Heart left ventricle (tissue), 16 donors: Measurements from ENCODE around the gene OR2V1. TPM values are rescaled to one million over a fixed set of nuclear protein-coding genes. Genes with fewer than 3 reads are reported as not detected.
A peak's percentile ranks its signal among the peaks of the same experiment; 100 is the strongest.
"Not testable (repeated sequence)": the region's sequence is repeated elsewhere in the genome, so short reads cannot be mapped to it uniquely, and the experiment has no call there.

Experiments used
- ATAC-seq, 4 donors: fragments of 200-7000 bp; cut with Tn5 transposase; one replicate each; pipeline ENCODE4 v1.9.1; 2020 to 2022; ENCODE audit warnings: moderate library complexity in 4 of 4, mild to moderate bottlenecking in 3 of 4, moderate number of reproducible peaks in 1 of 4
- DNase-seq, 5 donors: peaks; one replicate each; pipeline ENCODE4 v3.0.0-alpha.2; 2020
- H3K27ac ChIP-seq, 12 donors: fragments of 200-600 bp; sonication (generic) in 4 of 12; one replicate each; pipeline versions ENCODE4 v1.5.0 to v1.8.0; 2016 to 2022; ENCODE audit warnings: mild to moderate bottlenecking in 2 of 12
- H3K27me3 ChIP-seq, 9 donors: fragments of 200-600 bp; sonication (generic) in 2 of 9; one replicate each; pipeline versions ENCODE4 v1.5.1 to v1.8.0; 2016 to 2022; ENCODE audit warnings: mild to moderate bottlenecking in 3 of 9
- H3K36me3 ChIP-seq, 9 donors: fragments of 200-600 bp; sonication (generic) in 2 of 9; one replicate each; pipeline versions ENCODE4 v1.5.0 to v1.8.0; 2018 to 2022; ENCODE audit warnings: mild to moderate bottlenecking in 2 of 9
- H3K4me1 ChIP-seq, 12 donors: fragments of 200-600 bp; sonication (generic) in 4 of 12; one replicate each; pipeline versions ENCODE4 v1.5.0 to v1.8.0; 2016 to 2022; ENCODE audit warnings: mild to moderate bottlenecking in 3 of 12
- H3K4me3 ChIP-seq, 12 donors: fragments of 200-600 bp; sonication (generic) in 4 of 12; one replicate each; pipeline versions ENCODE4 v1.5.0 to v1.8.0; 2017 to 2022; ENCODE audit warnings: mild to moderate bottlenecking in 9 of 12, moderate library complexity in 4 of 12
- H3K9me3 ChIP-seq, 12 donors: fragments of 200-600 bp; sonication (generic) in 4 of 12; one replicate each; pipeline versions ENCODE4 v1.5.0 to v1.8.0; 2016 to 2022; ENCODE audit warnings: mild to moderate bottlenecking in 1 of 12
- CTCF ChIP-seq, 12 donors: fragments of 200-600 bp; sonication (generic) in 4 of 12; IDR thresholded peaks; one replicate each; pipeline versions ENCODE4 v1.5.0 to v1.8.0; 2018 to 2022; ENCODE audit warnings: antibody characterized with exemption in 12 of 12, mild to moderate bottlenecking in 5 of 12
- POLR2A ChIP-seq, 2 donors: fragments of 450-650 bp; IDR thresholded peaks; one replicate each; pipeline ENCODE4 v1.6.1; 2017; ENCODE audit warnings: antibody characterized with exemption in 2 of 2, mild to moderate bottlenecking in 2 of 2, moderate library complexity in 2 of 2
- WGBS, 4 donors: extraction: QIAGEN DNeasy Blood & Tissue Kit in 2 of 4; methylation state at CpG; one replicate each; pipeline versions ENCODE4 v1.1.5 to v1.1.7; 2013 to 2018; 5-methylcytosine and 5-hydroxymethylcytosine counted together
- intact Hi-C, 10 donors: fragments of 100-400 bp; cut with DNase I; formaldehyde crosslinking; loops; one replicate each; pipeline versions ENCODE4 v1.11.1 to v1.14.2; 2022
- polyA plus RNA-seq, 2 donors: library from polyadenylated mRNA; stranded (reverse); fragments of 200-250 nt; gene quantifications; one replicate each; pipeline ENCODE4 v1.2.3, GENCODE V29; 2013
- total RNA-seq, 9 donors: library from RNA; depleted of rRNA in 2 of 9; stranded (reverse); fragments of >200 nt in 2 of 9; fragmentation: NEBNext Ultra II Directional in 3 of 9; extraction: Animal tissue kit (Norgen Biotek cat#: 25700) in 3 of 9; gene quantifications; one replicate each; pipeline versions ENCODE4 v1.1.0 to v1.2.4, GENCODE V29; 2016 to 2023
- donor health status: ischemic (EF 13 %, LVEDD 7.1; RV severe dilation, severe dysfunction).
- donor health status: healthy with polysubstance abuse.
- donor health status: DM: no; HTN: yes; CAD: no.
- donor health status: DM: no; HTN: no; CAD: no.
- donor health status: ischemic (EF 25% LVEDD 6.9; RV normal size, moderate dysfunction).
- donor health status: ischemic (EF 25% LVEDD 5.7; RV mildly dilated, moderate dysfunction).
- donor health status: healthy.
- donor health status: DM: yes; HTN: yes; CAD: no.
- donor health status: ischemic (EF 35%, LVEDD 5.7; RV mildly dilated, moderate dysfunction).
- donor health status: nonischemic (EF 11% LVEDD 7.7; RV severe dilation, severe dysfunction).
- donor health status: DM: yes; HTN: yes; CAD: no.
- donor health status: PGD.
- donor health status: ischemic (EF 29% LVEDD 5.4; RV normal size, mild dysfunction).
- donor health status: nonischemic (EF 23%, LVEDD 6.1; RV moderate dilation, normal function).

Gene OR2V1
- total and polyA plus RNA-seq, 11 donors = not detected

GRCh38 chr5:181095162-181095561 is 35.8 kb downstream of the OR2V1 start:
- not testable (repeated sequence) for H3K36me3 ChIP-seq, H3K9me3 ChIP-seq, ATAC-seq, H3K4me3 ChIP-seq, DNase-seq, H3K4me1 ChIP-seq, H3K27ac ChIP-seq
- 72 to 87% (median 81%) methylated on average over 3 of the region's 3 CpGs for WGBS, 4 donors
- intact Hi-C loops = loop anchor here in 1 of 10 donors (10.0 kb wide), 1 partner anchor 220 kb away; no protein-coding TSS in a partner anchor
- H3K27me3 ChIP-seq = peaks cover 3 to 26% (median 22%) of the 10 kb centered on the region in 9 donors

GRCh38 chr5:181092428-181092827 is 38.5 kb downstream of the OR2V1 start:
- no peaks in the 10 kb centered on the region for H3K4me1 ChIP-seq
- peaks cover 0 to 12% (median 8%) of the 10 kb centered on the region in 9 donors for H3K27me3 ChIP-seq
- H3K4me3 ChIP-seq = no peak overlapping the region
- intact Hi-C loops = loop anchor here in 1 of 10 donors (10.0 kb wide), 1 partner anchor 218 kb away; no protein-coding TSS in a partner anchor
- no peak for TF ChIP-seq CTCF (IDR thresholded peaks at IDR 0.05)
- no peak for TF ChIP-seq POLR2A (IDR thresholded peaks at IDR 0.05)
- H3K27ac ChIP-seq = no peak overlapping the region
- ATAC-seq (no peak), DNase-seq (no peak)
- H3K36me3 ChIP-seq = no peaks in the 10 kb centered on the region
- no peaks in the 10 kb centered on the region for H3K9me3 ChIP-seq
- WGBS, 4 donors = 64 to 75% (median 72%) methylated on average over 7 of the region's 7 CpGs

GRCh38 chr5:181088289-181088688 is 42.7 kb downstream of the OR2V1 start:
- ATAC-seq = no peak
- H3K36me3 ChIP-seq = no peaks in the 10 kb centered on the region
- no peak overlapping the region for H3K4me3 ChIP-seq
- peaks cover 0 to 15% (median 5%) of the 10 kb centered on the region in 9 donors for H3K27me3 ChIP-seq
- intact Hi-C loops = no loop called here
- TF ChIP-seq POLR2A (IDR thresholded peaks at IDR 0.05) = no peak
- TF ChIP-seq CTCF (IDR thresholded peaks at IDR 0.05) = peak in 4 of 12 donors; percentile 9 to 27 (median 24)
- 51 to 63% (median 56%) methylated on average over 10 of the region's 10 CpGs for WGBS, 4 donors
- no peaks in the 10 kb centered on the region for H3K9me3 ChIP-seq
- DNase-seq = no peak
- H3K4me1 ChIP-seq = no peaks in the 10 kb centered on the region
- H3K27ac ChIP-seq = no peak overlapping the region

GRCh38 chr5:181087309-181087708 is 43.7 kb downstream of the OR2V1 start:
- H3K4me1 ChIP-seq = no peaks in the 10 kb centered on the region
- no peaks in the 10 kb centered on the region for H3K36me3 ChIP-seq
- TF ChIP-seq CTCF (IDR thresholded peaks at IDR 0.05) = no peak
- no peak for TF ChIP-seq POLR2A (IDR thresholded peaks at IDR 0.05)
- WGBS, 4 donors = 77 to 84% (median 82%) methylated on average over 10 of the region's 10 CpGs
- H3K9me3 ChIP-seq = peaks cover 0 to 2% (median 0%) of the 10 kb centered on the region in 12 donors
- ATAC-seq = peak in 1 of 4 donors; percentile 18
- peaks cover 0 to 17% (median 2%) of the 10 kb centered on the region in 9 donors for H3K27me3 ChIP-seq
- DNase-seq = no peak
- no peak overlapping the region for H3K4me3 ChIP-seq
- H3K27ac ChIP-seq = no peak overlapping the region
- intact Hi-C loops = no loop called here

- no peaks in the 10 kb centered on the region for H3K36me3 ChIP-seq
- ATAC-seq (no peak), DNase-seq (no peak)
- H3K9me3 ChIP-seq = peaks cover 0 to 7% (median 0%) of the 10 kb centered on the region in 12 donors
- intact Hi-C loops = no loop called here
- H3K4me3 ChIP-seq = no peak overlapping the region
- H3K27me3 ChIP-seq = peaks cover 0 to 17% (median 0%) of the 10 kb centered on the region in 9 donors
- WGBS, 4 donors = 66 to 78% (median 69%) methylated on average over 7 of the region's 7 CpGs
- no peak overlapping the region for H3K27ac ChIP-seq
- H3K4me1 ChIP-seq = no peaks in the 10 kb centered on the region
- TF ChIP-seq POLR2A (IDR thresholded peaks at IDR 0.05) = no peak
- TF ChIP-seq CTCF (IDR thresholded peaks at IDR 0.05) = no peak
Observed at GRCh38 chr5:181086884-181087205, 44.1 kb downstream of the OR2V1 start.
